H9 (cell line): ENCODE results near the gene TPT1. TPM values are rescaled to one million over a fixed set of nuclear protein-coding genes. Genes with fewer than 3 reads are reported as not detected.

ENCODE experiments used
- DNase-seq: peaks from one replicate; pipeline ENCODE4 v3.0.0-alpha.2; 2017
- H2AFZ ChIP-seq: one replicate; pipeline ENCODE4 v1.6.1; 2013; ENCODE audit warnings: mild to moderate bottlenecking, low read length, control low read depth, moderate library complexity
- H2AK5ac ChIP-seq: 2 replicates; pipeline ENCODE4 v1.6.1; 2013; ENCODE audit warnings: low read length, control low read depth, mixed read lengths; ENCODE audit not compliant: insufficient read length
- H2BK120ac ChIP-seq: one replicate; pipeline ENCODE4 v1.6.1; 2013; ENCODE audit warnings: low read depth, mild to moderate bottlenecking, low read length, control low read depth, inconsistent platforms; ENCODE audit not compliant: poor library complexity, severe bottlenecking
- H2BK12ac ChIP-seq: 2 replicates; pipeline ENCODE4 v1.6.1; 2013; ENCODE audit warnings: low read length, control low read depth, mixed read lengths, low read depth; ENCODE audit not compliant: insufficient read length
- H2BK15ac ChIP-seq: 2 replicates; pipeline ENCODE4 v1.6.1; 2013; ENCODE audit warnings: low read depth, low read length, control low read depth
- H2BK20ac ChIP-seq: one replicate; pipeline ENCODE4 v1.6.1; 2013; ENCODE audit warnings: low read depth, mild to moderate bottlenecking, low read length, control low read depth, inconsistent platforms; ENCODE audit not compliant: poor library complexity, severe bottlenecking
- H2BK5ac ChIP-seq: 2 replicates; pipeline ENCODE4 v1.6.1; 2013; ENCODE audit warnings: low read length, control low read depth, mixed read lengths; ENCODE audit not compliant: insufficient read length
- H3K14ac ChIP-seq: 2 replicates; pipeline ENCODE4 v1.6.1; 2013; ENCODE audit warnings: low read length, control low read depth; ENCODE audit not compliant: insufficient read depth
- H3K18ac ChIP-seq: 2 replicates; pipeline ENCODE4 v1.6.1; 2013; ENCODE audit warnings: low read depth, mild to moderate bottlenecking, mixed read lengths, low read length, control low read depth; ENCODE audit not compliant: insufficient read length
- H3K23ac ChIP-seq: 2 replicates; pipeline ENCODE4 v1.6.1; 2013; ENCODE audit warnings: low read length, control low read depth, mixed read lengths, low read depth; ENCODE audit not compliant: insufficient read length
- H3K23me2 ChIP-seq: 2 replicates; pipeline ENCODE4 v1.6.1; 2013; ENCODE audit warnings: low read depth, mild to moderate bottlenecking, mixed read lengths, low read length, control low read depth; ENCODE audit not compliant: insufficient read length, poor library complexity, severe bottlenecking
- H3K27ac ChIP-seq: 2 replicates; pipeline ENCODE4 v1.5.1; 2013; ENCODE audit warnings: low read length, control low read depth, mixed read lengths, low read depth; ENCODE audit not compliant: insufficient read length
- H3K27me3 ChIP-seq: 2 replicates; pipeline ENCODE4 v1.6.1; 2013; ENCODE audit warnings: low read length, control low read depth, inconsistent platforms; ENCODE audit not compliant: insufficient read depth
- H3K4ac ChIP-seq: 2 replicates; pipeline ENCODE4 v1.6.1; 2013; ENCODE audit warnings: low read depth, mild to moderate bottlenecking, control low read depth, inconsistent platforms, low read length, moderate library complexity
- H3K4me1 ChIP-seq: 2 replicates; pipeline ENCODE4 v1.6.1; 2013; ENCODE audit warnings: low read length, control low read depth, inconsistent platforms; ENCODE audit not compliant: insufficient read depth
- H3K4me2 ChIP-seq: 2 replicates; pipeline ENCODE4 v1.6.1; 2013; ENCODE audit warnings: low read length, control low read depth, mixed read lengths; ENCODE audit not compliant: insufficient read length, insufficient read depth
- H3K56ac ChIP-seq: 2 replicates; pipeline ENCODE4 v1.6.1; 2013; ENCODE audit warnings: low read depth, mild to moderate bottlenecking, mixed read lengths, low read length, control low read depth; ENCODE audit not compliant: insufficient read length
- H3K79me1 ChIP-seq: 2 replicates; pipeline ENCODE4 v1.6.1; 2013; ENCODE audit warnings: low read depth, mild to moderate bottlenecking, moderate library complexity, low read length, control low read depth, inconsistent platforms; ENCODE audit not compliant: insufficient read depth, poor library complexity, severe bottlenecking
- H3K79me2 ChIP-seq: 2 replicates; pipeline ENCODE4 v1.6.1; 2013; ENCODE audit warnings: low read length, control low read depth, inconsistent platforms; ENCODE audit not compliant: insufficient read depth
- H3K9ac ChIP-seq: 2 replicates; pipeline ENCODE4 v1.6.1; 2013; ENCODE audit warnings: low read length, control low read depth, mixed read lengths; ENCODE audit not compliant: insufficient read length; ENCODE audit errors: extremely low read depth
- H3K9me3 ChIP-seq: one replicate; pipeline ENCODE4 v1.6.1; 2013; ENCODE audit warnings: low read depth, low read length, inconsistent platforms; ENCODE audit not compliant: control insufficient read depth
- H3T11ph ChIP-seq: one replicate; pipeline ENCODE4 v1.6.1; 2013; ENCODE audit warnings: mild to moderate bottlenecking, low read length, control low read depth, inconsistent platforms
- H4K20me1 ChIP-seq: one replicate; pipeline ENCODE4 v1.6.1; 2013; ENCODE audit not compliant: control insufficient read depth, insufficient read length, insufficient read depth
- H4K5ac ChIP-seq: 2 replicates; pipeline ENCODE4 v1.6.1; 2013; ENCODE audit warnings: low read depth, mild to moderate bottlenecking, mixed read lengths, low read length, control low read depth; ENCODE audit not compliant: insufficient read length
- H4K8ac ChIP-seq: replicated peaks from 2 replicates; pipeline ENCODE4 v1.6.1; 2013; ENCODE audit warnings: low read length, control low read depth, mixed read lengths, low read depth; ENCODE audit not compliant: insufficient read length
- H4K91ac ChIP-seq: 2 replicates; pipeline ENCODE4 v1.6.1; 2013; ENCODE audit warnings: low read depth, mild to moderate bottlenecking, moderate library complexity, mixed read lengths, low read length, control low read depth; ENCODE audit not compliant: insufficient read length
- H3K27ac Mint-ChIP-seq, 3 experiments: 2 replicates in 2 of 3; 3 replicates in 1 of 3; pipeline ENCODE4 v1.8.0; 2020 to 2021; ENCODE audit warnings: mixed read lengths in 3 of 3, mild to moderate bottlenecking in 1 of 3, moderate library complexity in 1 of 3
- H3K27me3 Mint-ChIP-seq: 2 replicates; pipeline ENCODE4 v1.8.0; 2021; ENCODE audit warnings: low read depth, mild to moderate bottlenecking, moderate library complexity, mixed read lengths
- H3K36me3 Mint-ChIP-seq, 3 experiments: 2 replicates in 2 of 3; 3 replicates in 1 of 3; pipeline ENCODE4 v1.8.0; 2020 to 2021; ENCODE audit warnings: low read depth in 3 of 3, mixed read lengths in 3 of 3; ENCODE audit not compliant: insufficient read depth in 1 of 3
- H3K4me1 Mint-ChIP-seq, 2 experiments: 2 replicates each; pipeline ENCODE4 v1.8.0; 2020; ENCODE audit warnings: mixed read lengths in 2 of 2
- H3K4me3 Mint-ChIP-seq, 2 experiments: 2 replicates in 1 of 2; 3 replicates in 1 of 2; pipeline ENCODE4 v1.8.0; 2020 to 2021; ENCODE audit warnings: mild to moderate bottlenecking in 2 of 2, mixed read lengths in 2 of 2, moderate library complexity in 1 of 2
- H3K9me3 Mint-ChIP-seq, 2 experiments: 2 replicates in 1 of 2; 3 replicates in 1 of 2; pipeline ENCODE4 v1.8.0; 2020; ENCODE audit warnings: mild to moderate bottlenecking in 2 of 2, mixed read lengths in 2 of 2, moderate library complexity in 1 of 2
- WGBS: extraction: QIAGEN DNeasy Blood & Tissue Kit; methylation state at CpG from one replicate; pipeline ENCODE4 v1.1.7; 2013; ENCODE audit warnings: missing lambda C conversion rate, low lambda C conversion rate, mixed read lengths; ENCODE audit not compliant: insufficient read length; ENCODE audit errors: extremely low coverage; 5-methylcytosine and 5-hydroxymethylcytosine counted together
- total RNA-seq: library from RNA; stranded (reverse); gene quantifications from 2 replicates; pipeline ENCODE4 v1.2.1, GENCODE V29; 2021
- TF ChIP-seq, protein P1 (sequence below): fragments of 200-600 bp; sonication (generic); conservative IDR thresholded peaks from 3 replicates; pipeline ENCODE4 v1.8.0; 2021; ENCODE audit warnings: antibody characterized with exemption, mild to moderate bottlenecking

The TPT1 gene
- total RNA-seq, 1 experiment from 2014 or later: 2,205 TPM

DNA sequence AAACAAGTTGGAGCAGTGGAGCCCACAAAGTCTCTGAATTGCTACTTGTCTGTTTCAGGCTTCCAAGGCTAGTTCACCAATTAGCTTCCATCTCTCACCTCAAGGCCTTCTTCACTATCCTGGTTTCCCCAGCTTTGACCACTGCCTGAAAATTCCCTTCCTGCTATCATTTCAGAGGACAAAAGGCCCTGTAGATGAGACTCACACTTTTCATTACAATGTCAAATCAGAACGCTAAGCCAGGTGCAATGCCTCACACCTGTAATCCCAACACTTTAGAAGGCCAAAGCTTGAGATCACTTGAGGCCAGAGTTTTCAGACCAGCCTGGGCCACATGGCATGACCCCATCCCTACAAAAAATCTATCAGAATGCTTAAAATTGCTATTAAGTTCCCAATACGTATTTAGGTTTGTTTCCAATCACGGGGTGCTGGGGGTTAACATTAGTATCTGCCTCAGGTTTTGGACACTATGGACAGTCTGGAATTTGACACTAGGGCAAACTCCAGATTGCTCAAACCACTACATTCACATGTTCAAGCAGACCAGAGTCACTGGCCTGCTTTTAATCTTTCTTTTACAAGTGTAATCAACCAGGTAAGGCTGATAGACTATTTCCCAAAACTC lies 5.5 kb downstream of the TPT1 start:
- H3K79me2 ChIP-seq: peaks cover 8% of the 10 kb centered on the region

More for the DNA sequence above, 5.5 kb downstream of the TPT1 start:
- TF ChIP-seq, protein P1, sequence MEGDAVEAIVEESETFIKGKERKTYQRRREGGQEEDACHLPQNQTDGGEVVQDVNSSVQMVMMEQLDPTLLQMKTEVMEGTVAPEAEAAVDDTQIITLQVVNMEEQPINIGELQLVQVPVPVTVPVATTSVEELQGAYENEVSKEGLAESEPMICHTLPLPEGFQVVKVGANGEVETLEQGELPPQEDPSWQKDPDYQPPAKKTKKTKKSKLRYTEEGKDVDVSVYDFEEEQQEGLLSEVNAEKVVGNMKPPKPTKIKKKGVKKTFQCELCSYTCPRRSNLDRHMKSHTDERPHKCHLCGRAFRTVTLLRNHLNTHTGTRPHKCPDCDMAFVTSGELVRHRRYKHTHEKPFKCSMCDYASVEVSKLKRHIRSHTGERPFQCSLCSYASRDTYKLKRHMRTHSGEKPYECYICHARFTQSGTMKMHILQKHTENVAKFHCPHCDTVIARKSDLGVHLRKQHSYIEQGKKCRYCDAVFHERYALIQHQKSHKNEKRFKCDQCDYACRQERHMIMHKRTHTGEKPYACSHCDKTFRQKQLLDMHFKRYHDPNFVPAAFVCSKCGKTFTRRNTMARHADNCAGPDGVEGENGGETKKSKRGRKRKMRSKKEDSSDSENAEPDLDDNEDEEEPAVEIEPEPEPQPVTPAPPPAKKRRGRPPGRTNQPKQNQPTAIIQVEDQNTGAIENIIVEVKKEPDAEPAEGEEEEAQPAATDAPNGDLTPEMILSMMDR: no peak
- Histone ChIP-seq H3K4ac (no peak overlapping the region), H2BK120ac (no peak overlapping the region), H3K9me3 (no peaks in the 10 kb centered on the region), H3T11ph (no peak overlapping the region), H3K9ac (no peak overlapping the region), H3K79me1 (no peaks in the 10 kb centered on the region), H3K18ac (no peak overlapping the region), H2BK12ac (no peak overlapping the region), H2AK5ac (no peak overlapping the region), H4K91ac (no peak overlapping the region), H3K27me3 (no peaks in the 10 kb centered on the region), H2AFZ (no peak overlapping the region), H3K23ac (no peak overlapping the region), H4K5ac (no peak overlapping the region), H2BK5ac (no peak overlapping the region), H3K14ac (no peak overlapping the region), H2BK15ac (no peak overlapping the region), H3K23me2 (peaks cover 5% of the 10 kb centered on the region), H3K4me2 (no peak overlapping the region), H4K8ac (no peak overlapping the region), H3K4me1 (no peaks in the 10 kb centered on the region), H3K27ac (no peak overlapping the region), H3K56ac (no peak overlapping the region), H2BK20ac (no peak overlapping the region), H4K20me1 (no peaks in the 10 kb centered on the region)
- DNase-seq: no peak
- no peak overlapping the region for H3K4me3 Mint-ChIP-seq
- H3K4me1 Mint-ChIP-seq: peaks cover 39 to 46% of the 10 kb centered on the region in 2 experiments
- H3K27me3 Mint-ChIP-seq: no peaks in the 10 kb centered on the region; the same call in 1 of the 2 replicates
- peaks cover 47 to 66% (median 52%) of the 10 kb centered on the region in 3 experiments for H3K36me3 Mint-ChIP-seq
- peaks cover 0 to 5% of the 10 kb centered on the region in 2 experiments; a peak in 3 of 5 replicates for H3K9me3 Mint-ChIP-seq
- no CpG with 5 or more reads among the region's 3 CpGs for WGBS
- peak overlapping the region in 2 of 3 experiments; percentile 6 to 88; a peak in 4 of 7 replicates for H3K27ac Mint-ChIP-seq
